Stimulated activated memory B cell treated with anti-CD40 and anti-IgM and Interleukin-4, amounts not matched to agents 10 μg/mL and 1 μg/mL and 100 μg/mL, for 72 hours (primary cell): Measurements from ENCODE around the gene GAPDH.

Experiments used
- ATAC-seq: fragments of 150-1000 bp; cut with Tn5 transposase; 2 replicates; pipeline ENCODE4 v1.10.0; 2021
- H3K27ac Mint-ChIP-seq: one replicate; pipeline ENCODE4 v1.8.0; 2022; ENCODE audit warnings: mild to moderate bottlenecking, mixed read lengths
- H3K27me3 Mint-ChIP-seq: one replicate; pipeline ENCODE4 v1.8.0; 2022; ENCODE audit warnings: mixed read lengths
- H3K36me3 Mint-ChIP-seq: one replicate; pipeline ENCODE4 v1.8.0; 2022; ENCODE audit warnings: mixed read lengths
- H3K4me1 Mint-ChIP-seq: one replicate; pipeline ENCODE4 v1.8.0; 2022; ENCODE audit warnings: mixed read lengths
- H3K4me3 Mint-ChIP-seq: one replicate; pipeline ENCODE4 v1.8.0; 2022; ENCODE audit warnings: mild to moderate bottlenecking, moderate library complexity, mixed read lengths
- H3K9me3 Mint-ChIP-seq: one replicate; pipeline ENCODE4 v1.8.0; 2022; ENCODE audit warnings: mixed read lengths

The GAPDH gene

DNA sequence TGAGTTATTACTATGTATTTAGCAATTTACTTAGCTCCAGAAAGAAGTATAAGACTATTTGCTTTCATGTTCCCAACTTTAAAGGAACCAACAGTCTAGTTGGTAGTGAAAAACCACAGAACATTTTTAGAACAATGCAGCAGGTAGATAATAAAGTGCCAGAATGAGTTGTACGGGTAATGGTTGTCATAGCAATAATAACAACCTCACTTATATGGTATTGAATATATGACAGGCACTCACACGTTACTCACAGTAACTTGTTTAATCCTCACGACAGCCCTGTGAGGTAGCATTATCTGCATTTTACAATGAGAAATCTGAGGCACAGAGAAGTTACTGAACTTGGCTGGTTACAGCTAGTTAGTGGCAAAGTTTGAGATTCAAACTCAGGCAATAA lies 10.6 kb upstream of the GAPDH start:
- Mint-ChIP-seq H3K27me3 (no peaks in the 10 kb centered on the region), H3K9me3 (no peaks in the 10 kb centered on the region), H3K4me3 (no peak overlapping the region), H3K4me1 (no peaks in the 10 kb centered on the region), H3K27ac (no peak overlapping the region), H3K36me3 (peaks cover 67% of the 10 kb centered on the region)
- ATAC-seq, result no peak

DNA sequence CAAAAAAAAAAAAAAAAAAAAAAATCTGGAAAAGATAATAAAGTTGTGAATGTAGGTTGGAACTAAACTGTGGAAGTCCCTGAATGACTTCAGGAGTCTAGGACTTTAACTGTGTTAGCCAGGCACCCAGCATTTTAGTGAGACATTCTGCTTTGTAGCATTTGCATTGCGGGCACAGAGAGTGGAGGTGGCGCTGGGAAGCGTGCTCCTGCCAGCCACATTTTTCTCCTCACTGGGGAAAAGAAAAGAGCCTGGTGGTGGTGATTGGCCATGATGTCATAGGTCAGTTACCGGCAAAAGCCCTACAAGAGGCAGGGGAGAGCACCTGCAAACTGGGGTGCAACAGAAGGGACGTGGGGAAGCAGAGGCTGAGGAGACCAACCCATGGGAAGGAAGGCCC lies 9.7 kb upstream of the GAPDH start:
- Mint-ChIP-seq H3K4me3 (no peak overlapping the region), H3K4me1 (no peaks in the 10 kb centered on the region), H3K27ac (no peak overlapping the region), H3K36me3 (peaks cover 77% of the 10 kb centered on the region), H3K27me3 (no peaks in the 10 kb centered on the region), H3K9me3 (no peaks in the 10 kb centered on the region)
- ATAC-seq, result no peak

DNA sequence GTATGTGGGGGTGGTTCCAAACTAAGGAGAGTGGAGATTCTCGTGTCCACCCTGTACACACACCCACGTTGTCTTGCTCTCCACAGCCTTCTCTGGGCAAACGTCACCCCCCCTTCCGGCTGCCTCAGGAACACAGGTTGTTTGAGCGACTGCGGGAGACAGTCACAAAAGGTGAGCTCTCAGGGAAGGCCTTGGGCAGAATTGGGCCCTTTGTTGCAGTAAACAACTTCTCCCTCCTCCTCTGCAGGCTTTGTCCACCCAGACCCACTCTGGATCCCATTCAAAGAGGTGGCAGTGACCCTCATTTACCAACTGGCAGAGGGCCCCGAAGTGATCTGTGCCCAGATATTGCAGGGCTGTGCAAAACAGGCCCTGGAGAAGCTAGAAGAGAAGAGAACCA lies 8.1 kb upstream of the GAPDH start:
- no peak overlapping the region for H3K27ac Mint-ChIP-seq
- H3K4me3 Mint-ChIP-seq, result no peak overlapping the region
- no peaks in the 10 kb centered on the region for H3K4me1 Mint-ChIP-seq
- no peaks in the 10 kb centered on the region for H3K27me3 Mint-ChIP-seq
- H3K9me3 Mint-ChIP-seq, result no peaks in the 10 kb centered on the region
- ATAC-seq, result no peak
- peaks cover 86% of the 10 kb centered on the region for H3K36me3 Mint-ChIP-seq

DNA sequence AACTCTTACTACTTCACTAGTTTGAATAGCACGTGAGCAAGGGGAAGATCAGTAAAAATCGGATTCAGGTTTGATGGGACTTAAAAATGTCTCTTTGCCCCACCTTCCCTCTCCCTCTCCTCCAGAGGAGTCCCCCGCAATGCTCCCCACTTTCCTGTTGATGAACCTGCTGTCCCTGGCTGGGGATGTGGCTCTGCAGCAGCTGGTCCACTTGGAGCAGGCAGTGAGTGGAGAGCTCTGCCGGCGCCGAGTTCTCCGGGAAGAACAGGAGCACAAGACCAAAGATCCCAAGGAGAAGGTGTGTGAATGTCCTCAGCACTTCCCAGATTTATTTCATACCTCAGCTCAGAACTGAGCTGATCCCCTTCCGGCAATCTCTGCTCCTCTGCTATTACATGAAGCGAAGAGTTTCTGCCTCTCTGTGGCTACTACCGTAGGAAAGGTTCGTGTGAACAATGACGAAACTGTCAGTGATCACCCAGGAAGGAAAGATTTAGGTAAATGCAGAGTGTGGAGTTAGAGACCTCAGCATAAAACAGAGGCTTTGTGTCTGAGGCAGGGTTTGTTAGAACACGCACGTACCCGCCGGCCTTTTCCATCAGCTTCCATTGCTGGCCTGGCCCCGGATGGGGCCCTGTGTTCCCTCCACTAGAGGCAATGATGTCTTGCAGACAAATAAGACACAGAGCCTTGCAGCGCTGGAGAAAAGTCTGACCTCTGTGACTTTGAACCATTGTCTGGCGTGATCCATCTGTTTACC lies 7.4 kb upstream of the GAPDH start:
- peaks cover 82% of the 10 kb centered on the region for H3K36me3 Mint-ChIP-seq
- peaks cover 3% of the 10 kb centered on the region for H3K4me1 Mint-ChIP-seq
- H3K9me3 Mint-ChIP-seq, result no peaks in the 10 kb centered on the region
- H3K27me3 Mint-ChIP-seq, result no peaks in the 10 kb centered on the region
- no peak overlapping the region for H3K4me3 Mint-ChIP-seq
- H3K27ac Mint-ChIP-seq, result no peak overlapping the region
- ATAC-seq, result no peak

DNA sequence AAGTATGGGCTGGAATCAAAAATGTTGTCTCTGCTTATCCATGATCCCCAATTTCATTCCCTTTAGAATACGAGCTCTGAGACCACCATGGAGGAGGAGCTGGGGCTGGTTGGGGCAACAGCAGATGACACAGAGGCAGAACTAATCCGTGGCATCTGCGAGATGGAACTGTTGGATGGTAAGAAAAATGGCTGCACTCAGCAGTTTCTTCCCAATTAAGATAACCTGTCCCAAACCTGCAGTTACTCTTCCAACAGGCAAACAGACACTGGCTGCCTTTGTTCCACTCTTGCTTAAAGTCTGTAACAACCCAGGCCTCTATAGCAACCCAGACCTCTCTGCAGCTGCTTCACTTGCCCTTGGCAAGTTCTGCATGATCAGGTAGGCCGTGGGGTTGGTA lies 6.6 kb upstream of the GAPDH start:
- H3K27me3 Mint-ChIP-seq, result no peaks in the 10 kb centered on the region
- H3K27ac Mint-ChIP-seq, result no peak overlapping the region
- ATAC-seq, result no peak
- H3K4me3 Mint-ChIP-seq, result no peak overlapping the region
- H3K4me1 Mint-ChIP-seq, result peaks cover 11% of the 10 kb centered on the region
- H3K9me3 Mint-ChIP-seq, result no peaks in the 10 kb centered on the region
- peaks cover 84% of the 10 kb centered on the region for H3K36me3 Mint-ChIP-seq

DNA sequence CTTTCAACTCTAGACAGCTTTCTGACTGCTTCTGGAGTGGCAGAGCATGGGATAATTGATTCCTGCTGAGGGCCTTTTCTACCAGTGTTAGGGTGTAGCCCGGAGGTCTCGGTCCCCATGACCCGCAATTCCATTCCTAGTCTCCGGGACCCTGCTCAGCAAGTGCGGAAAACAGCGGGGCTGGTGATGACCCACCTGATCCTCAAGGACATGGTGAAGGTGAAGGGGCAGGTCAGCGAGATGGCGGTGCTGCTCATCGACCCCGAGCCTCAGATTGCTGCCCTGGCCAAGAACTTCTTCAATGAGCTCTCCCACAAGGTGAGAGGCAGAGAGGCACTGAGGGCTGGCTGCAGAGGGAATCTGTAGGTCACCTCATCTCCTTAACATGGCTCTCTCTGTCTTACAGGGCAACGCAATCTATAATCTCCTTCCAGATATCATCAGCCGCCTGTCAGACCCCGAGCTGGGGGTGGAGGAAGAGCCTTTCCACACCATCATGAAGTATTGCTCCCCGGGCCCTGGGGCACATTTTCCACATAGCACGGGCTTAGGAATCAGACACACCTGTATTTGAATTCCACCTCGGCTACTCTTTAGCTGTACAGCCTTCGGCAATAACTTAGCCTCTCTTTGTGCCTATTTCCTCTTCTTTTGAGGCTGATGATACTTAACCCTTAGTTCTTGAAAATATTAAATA lies 5.6 kb upstream of the GAPDH start:
- ATAC-seq, result no peak
- Mint-ChIP-seq H3K9me3 (no peaks in the 10 kb centered on the region), H3K4me1 (peaks cover 20% of the 10 kb centered on the region), H3K27me3 (no peaks in the 10 kb centered on the region), H3K27ac (peak overlapping the region; percentile 54), H3K4me3 (no peak overlapping the region), H3K36me3 (peaks cover 76% of the 10 kb centered on the region)

DNA sequence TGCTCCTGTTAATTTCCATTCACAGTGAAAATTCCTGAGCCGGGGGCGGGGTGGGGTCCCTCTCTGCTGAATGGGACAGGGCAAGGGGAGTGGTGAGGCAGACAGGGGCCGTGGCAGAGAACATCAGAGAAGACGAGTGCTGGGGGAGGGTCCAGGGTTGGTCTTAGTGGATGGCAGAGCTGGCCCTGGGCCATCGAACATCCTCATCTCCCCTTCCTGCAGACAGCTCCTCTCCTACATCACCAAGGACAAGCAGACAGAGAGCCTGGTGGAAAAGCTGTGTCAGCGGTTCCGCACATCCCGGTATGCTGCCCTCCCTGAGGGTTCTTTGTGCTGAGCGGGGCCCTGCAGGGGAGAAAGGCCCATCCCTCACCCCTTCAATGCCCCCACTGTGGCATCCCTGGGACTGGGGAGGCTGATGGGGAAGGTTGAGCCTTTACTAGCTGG lies 5.0 kb upstream of the GAPDH start:
- Mint-ChIP-seq H3K9me3 (no peaks in the 10 kb centered on the region), H3K27ac (peak overlapping the region; percentile 54), H3K4me3 (no peak overlapping the region), H3K36me3 (peaks cover 70% of the 10 kb centered on the region), H3K27me3 (no peaks in the 10 kb centered on the region), H3K4me1 (peaks cover 26% of the 10 kb centered on the region)
- no peak for ATAC-seq

DNA sequence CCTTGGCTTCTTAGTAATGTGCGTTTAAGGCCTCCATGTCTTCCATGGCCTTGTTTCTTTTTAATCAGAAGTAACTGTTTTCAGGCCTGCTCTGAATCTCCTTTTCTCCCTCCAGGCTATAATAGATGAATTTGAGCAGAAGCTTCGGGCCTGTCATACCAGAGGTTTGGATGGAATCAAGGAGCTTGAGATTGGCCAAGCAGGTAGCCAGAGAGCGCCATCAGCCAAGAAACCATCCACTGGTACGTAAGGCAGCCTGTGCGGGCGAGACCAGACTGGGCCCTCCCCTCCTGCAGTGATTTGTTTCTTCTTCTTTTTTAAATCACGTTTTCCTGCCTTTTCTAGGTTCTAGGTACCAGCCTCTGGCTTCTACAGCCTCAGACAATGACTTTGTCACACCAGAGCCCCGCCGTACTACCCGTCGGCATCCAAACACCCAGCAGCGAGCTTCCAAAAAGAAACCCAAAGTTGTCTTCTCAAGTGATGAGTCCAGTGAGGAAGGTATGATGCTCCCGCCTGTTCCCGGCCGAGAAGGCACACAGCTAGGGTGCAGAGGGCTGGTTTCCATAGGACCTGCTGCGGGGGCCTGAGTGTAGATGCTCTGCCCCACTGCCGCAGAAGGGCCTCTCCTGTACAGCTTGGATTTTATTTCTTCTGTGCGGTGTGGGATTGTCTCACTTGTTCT lies 3.6 kb upstream of the GAPDH start:
- Mint-ChIP-seq H3K4me3 (no peak overlapping the region), H3K27me3 (no peaks in the 10 kb centered on the region), H3K27ac (peak overlapping the region; percentile 14), H3K4me1 (peaks cover 33% of the 10 kb centered on the region), H3K9me3 (no peaks in the 10 kb centered on the region), H3K36me3 (peaks cover 68% of the 10 kb centered on the region)
- no peak for ATAC-seq

DNA sequence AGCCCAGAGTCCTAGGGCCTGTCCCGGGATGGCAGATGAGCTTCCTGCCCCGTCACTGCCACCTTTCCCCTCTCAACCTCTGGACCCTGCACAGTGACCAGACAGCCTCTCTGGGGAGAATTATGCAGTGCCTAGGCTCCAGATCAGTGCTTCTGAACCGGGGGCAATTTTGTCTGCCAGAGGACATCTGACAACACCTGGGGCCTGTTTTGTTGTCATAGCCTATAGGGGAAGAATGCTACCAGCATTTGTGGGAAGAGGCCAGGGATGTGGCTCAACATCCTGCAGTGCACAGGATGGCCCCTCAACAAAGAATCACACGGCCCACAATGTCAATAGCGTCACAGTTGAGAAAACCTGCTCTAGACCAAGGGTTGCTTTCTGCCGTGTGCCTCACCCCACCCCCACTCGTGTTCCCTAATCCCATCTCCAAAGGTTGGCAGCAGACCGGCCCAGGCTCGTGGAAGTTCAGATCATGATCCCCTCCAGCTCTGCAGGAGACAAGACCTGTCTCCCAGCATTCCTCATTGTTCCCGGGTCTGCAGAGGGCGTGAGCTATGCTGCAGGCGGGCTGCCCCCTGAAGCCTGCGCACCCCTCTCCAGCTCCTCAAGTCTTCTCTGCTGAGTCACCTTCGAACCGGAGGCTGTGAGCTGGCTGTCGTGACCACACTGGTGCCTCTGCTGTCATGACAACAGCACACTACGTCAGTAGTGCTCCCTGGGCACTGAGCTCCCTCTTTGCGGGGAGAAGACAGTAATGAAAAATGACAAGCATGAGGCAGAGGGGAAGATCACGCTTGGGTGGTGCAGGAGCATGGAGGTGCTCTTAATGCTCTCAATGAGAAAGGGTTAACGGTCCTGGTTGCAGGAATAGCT lies 2.0 kb upstream of the GAPDH start:
- no peaks in the 10 kb centered on the region for H3K27me3 Mint-ChIP-seq
- peaks cover 72% of the 10 kb centered on the region for H3K36me3 Mint-ChIP-seq
- peak overlapping the region; percentile 98 for H3K27ac Mint-ChIP-seq
- no peaks in the 10 kb centered on the region for H3K9me3 Mint-ChIP-seq
- peak overlapping the region; percentile 92 for H3K4me3 Mint-ChIP-seq
- peaks cover 47% of the 10 kb centered on the region for H3K4me1 Mint-ChIP-seq
- ATAC-seq, result peak; percentile 31

DNA sequence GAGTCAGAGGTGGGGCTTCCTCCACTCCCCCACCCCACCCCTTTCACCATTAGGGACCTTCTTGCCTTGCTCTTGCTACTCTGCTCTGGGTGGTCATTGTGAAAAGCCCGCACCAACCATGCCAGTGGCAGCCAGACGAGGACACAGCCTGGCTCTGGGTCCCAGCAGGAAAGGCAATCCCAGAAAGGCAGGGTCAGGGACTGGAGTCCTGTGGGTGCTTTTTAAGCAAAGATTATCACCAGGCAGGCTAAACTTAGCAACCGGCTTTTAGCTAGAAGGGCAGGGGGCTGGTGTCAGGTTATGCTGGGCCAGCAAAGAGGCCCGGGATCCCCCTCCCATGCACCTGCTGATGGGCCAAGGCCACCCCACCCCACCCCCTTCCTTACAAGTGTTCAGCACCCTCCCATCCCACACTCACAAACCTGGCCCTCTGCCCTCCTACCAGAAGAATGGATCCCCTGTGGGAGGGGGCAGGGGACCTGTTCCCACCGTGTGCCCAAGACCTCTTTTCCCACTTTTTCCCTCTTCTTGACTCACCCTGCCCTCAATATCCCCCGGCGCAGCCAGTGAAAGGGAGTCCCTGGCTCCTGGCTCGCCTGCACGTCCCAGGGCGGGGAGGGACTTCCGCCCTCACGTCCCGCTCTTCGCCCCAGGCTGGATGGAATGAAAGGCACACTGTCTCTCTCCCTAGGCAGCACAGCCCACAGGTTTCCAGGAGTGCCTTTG lies 1.2 kb upstream of the GAPDH start:
- peaks cover 72% of the 10 kb centered on the region for H3K36me3 Mint-ChIP-seq
- ATAC-seq, result peak; percentile 2
- peak overlapping the region; percentile 98 for H3K27ac Mint-ChIP-seq
- no peaks in the 10 kb centered on the region for H3K27me3 Mint-ChIP-seq
- peak overlapping the region; percentile 92 for H3K4me3 Mint-ChIP-seq
- no peaks in the 10 kb centered on the region for H3K9me3 Mint-ChIP-seq
- peaks cover 55% of the 10 kb centered on the region for H3K4me1 Mint-ChIP-seq

DNA sequence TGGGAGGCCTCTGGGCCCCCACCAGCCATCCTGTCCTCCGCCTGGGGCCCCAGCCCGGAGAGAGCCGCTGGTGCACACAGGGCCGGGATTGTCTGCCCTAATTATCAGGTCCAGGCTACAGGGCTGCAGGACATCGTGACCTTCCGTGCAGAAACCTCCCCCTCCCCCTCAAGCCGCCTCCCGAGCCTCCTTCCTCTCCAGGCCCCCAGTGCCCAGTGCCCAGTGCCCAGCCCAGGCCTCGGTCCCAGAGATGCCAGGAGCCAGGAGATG lies 729 bp upstream of the GAPDH start:
- no peaks in the 10 kb centered on the region for H3K27me3 Mint-ChIP-seq
- peaks cover 60% of the 10 kb centered on the region for H3K4me1 Mint-ChIP-seq
- peak; percentile 17 for ATAC-seq
- peak overlapping the region; percentile 98 for H3K27ac Mint-ChIP-seq
- no peaks in the 10 kb centered on the region for H3K9me3 Mint-ChIP-seq
- peaks cover 69% of the 10 kb centered on the region for H3K36me3 Mint-ChIP-seq
- H3K4me3 Mint-ChIP-seq, result peak overlapping the region; percentile 92

DNA sequence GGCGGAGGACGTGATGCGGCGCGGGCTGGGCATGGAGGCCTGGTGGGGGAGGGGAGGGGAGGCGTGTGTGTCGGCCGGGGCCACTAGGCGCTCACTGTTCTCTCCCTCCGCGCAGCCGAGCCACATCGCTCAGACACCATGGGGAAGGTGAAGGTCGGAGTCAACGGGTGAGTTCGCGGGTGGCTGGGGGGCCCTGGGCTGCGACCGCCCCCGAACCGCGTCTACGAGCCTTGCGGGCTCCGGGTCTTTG lies 303 bp downstream of the GAPDH start:
- no peak for ATAC-seq
- no peaks in the 10 kb centered on the region for H3K9me3 Mint-ChIP-seq
- H3K27me3 Mint-ChIP-seq, result no peaks in the 10 kb centered on the region
- H3K4me3 Mint-ChIP-seq, result peak overlapping the region; percentile 92
- peaks cover 71% of the 10 kb centered on the region for H3K4me1 Mint-ChIP-seq
- peak overlapping the region; percentile 98 for H3K27ac Mint-ChIP-seq
- H3K36me3 Mint-ChIP-seq, result peaks cover 61% of the 10 kb centered on the region

DNA sequence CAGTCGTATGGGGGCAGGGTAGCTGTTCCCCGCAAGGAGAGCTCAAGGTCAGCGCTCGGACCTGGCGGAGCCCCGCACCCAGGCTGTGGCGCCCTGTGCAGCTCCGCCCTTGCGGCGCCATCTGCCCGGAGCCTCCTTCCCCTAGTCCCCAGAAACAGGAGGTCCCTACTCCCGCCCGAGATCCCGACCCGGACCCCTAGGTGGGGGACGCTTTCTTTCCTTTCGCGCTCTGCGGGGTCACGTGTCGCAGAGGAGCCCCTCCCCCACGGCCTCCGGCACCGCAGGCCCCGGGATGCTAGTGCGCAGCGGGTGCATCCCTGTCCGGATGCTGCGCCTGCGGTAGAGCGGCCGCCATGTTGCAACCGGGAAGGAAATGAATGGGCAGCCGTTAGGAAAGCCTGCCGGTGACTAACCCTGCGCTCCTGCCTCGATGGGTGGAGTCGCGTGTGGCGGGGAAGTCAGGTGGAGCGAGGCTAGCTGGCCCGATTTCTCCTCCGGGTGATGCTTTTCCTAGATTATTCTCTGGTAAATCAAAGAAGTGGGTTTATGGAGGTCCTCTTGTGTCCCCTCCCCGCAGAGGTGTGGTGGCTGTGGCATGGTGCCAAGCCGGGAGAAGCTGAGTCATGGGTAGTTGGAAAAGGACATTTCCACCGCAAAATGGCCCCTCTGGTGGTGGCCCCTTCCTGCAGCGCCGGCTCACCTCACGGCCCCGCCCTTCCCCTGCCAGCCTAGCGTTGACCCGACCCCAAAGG lies 804 bp downstream of the GAPDH start:
- peak overlapping the region; percentile 98 for H3K27ac Mint-ChIP-seq
- no peaks in the 10 kb centered on the region for H3K9me3 Mint-ChIP-seq
- H3K36me3 Mint-ChIP-seq, result peaks cover 61% of the 10 kb centered on the region
- H3K4me1 Mint-ChIP-seq, result peaks cover 76% of the 10 kb centered on the region
- H3K27me3 Mint-ChIP-seq, result no peaks in the 10 kb centered on the region
- ATAC-seq, result peak; percentile 34
- peak overlapping the region; percentile 92 for H3K4me3 Mint-ChIP-seq

DNA sequence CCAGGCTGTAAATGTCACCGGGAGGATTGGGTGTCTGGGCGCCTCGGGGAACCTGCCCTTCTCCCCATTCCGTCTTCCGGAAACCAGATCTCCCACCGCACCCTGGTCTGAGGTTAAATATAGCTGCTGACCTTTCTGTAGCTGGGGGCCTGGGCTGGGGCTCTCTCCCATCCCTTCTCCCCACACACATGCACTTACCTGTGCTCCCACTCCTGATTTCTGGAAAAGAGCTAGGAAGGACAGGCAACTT lies 1.3 kb downstream of the GAPDH start:
- Mint-ChIP-seq H3K4me3 (peak overlapping the region; percentile 92), H3K36me3 (peaks cover 60% of the 10 kb centered on the region), H3K9me3 (no peaks in the 10 kb centered on the region), H3K27ac (peak overlapping the region; percentile 98), H3K4me1 (peaks cover 81% of the 10 kb centered on the region), H3K27me3 (no peaks in the 10 kb centered on the region)
- ATAC-seq, result no peak
